ENCODE measurements around the gene CDHR5. TPM values are rescaled to one million over a fixed set of nuclear protein-coding genes. Genes with fewer than 3 reads are reported as not detected.
"Not testable (repeated sequence)": the region's sequence is repeated elsewhere in the genome, so short reads cannot be mapped to it uniquely, and the experiment has no call there.

CDHR5 gene
- total RNA-seq, 1 donor from 2014 or later, result not detected

GRCh38 chr11:650482-650881 lies 25.7 kb upstream of the CDHR5 start:
- Histone ChIP-seq H3K27me3 (ENCODE audit: low read depth) (no peaks in the 10 kb centered on the region), H3K27ac (no peak overlapping the region), H3K4me3 (no peak overlapping the region), H3K36me3 (peaks cover 22% of the 10 kb centered on the region), H3K4me1 (no peaks in the 10 kb centered on the region), H3K9me3 (no peaks in the 10 kb centered on the region)
- intact Hi-C loops (cut with DNase I), result no loop called here
- TF ChIP-seq CTCF (IDR thresholded peaks at IDR 0.05), result no peak
- ATAC-seq (no peak), DNase-seq (no peak)

- ATAC-seq; H3K27ac ChIP-seq; H3K4me3 ChIP-seq; H3K4me1 ChIP-seq; intact Hi-C loops (cut with DNase I); DNase-seq; H3K27me3 ChIP-seq (ENCODE audit: low read depth); H3K9me3 ChIP-seq: not testable (repeated sequence)
- H3K36me3 ChIP-seq, result peaks cover 31% of the 10 kb centered on the region
Measured at GRCh38 chr11:647672-648158, 23.0 kb upstream of the CDHR5 start.

- peaks cover 31% of the 10 kb centered on the region for H3K36me3 ChIP-seq
- no peaks in the 10 kb centered on the region for H3K27me3 ChIP-seq (ENCODE audit: low read depth)
- H3K4me1 ChIP-seq, result no peaks in the 10 kb centered on the region
- no peaks in the 10 kb centered on the region for H3K9me3 ChIP-seq
- H3K27ac ChIP-seq, result no peak overlapping the region
- no peak for DNase-seq
- TF ChIP-seq CTCF (IDR thresholded peaks at IDR 0.05), result no peak
- ATAC-seq, result no peak
- no peak overlapping the region for H3K4me3 ChIP-seq
- intact Hi-C loops (cut with DNase I), result no loop called here
Measured at GRCh38 chr11:646214-646613, 21.5 kb upstream of the CDHR5 start.

GRCh38 chr11:645536-645935 lies 20.8 kb upstream of the CDHR5 start:
- Histone ChIP-seq H3K9me3 (no peaks in the 10 kb centered on the region), H3K4me1 (no peaks in the 10 kb centered on the region), H3K27me3 (ENCODE audit: low read depth) (no peaks in the 10 kb centered on the region), H3K27ac (no peak overlapping the region), H3K36me3 (peaks cover 27% of the 10 kb centered on the region), H3K4me3 (no peak overlapping the region)
- intact Hi-C loops (cut with DNase I), result no loop called here
- TF ChIP-seq CTCF (IDR thresholded peaks at IDR 0.05), result no peak
- DNase-seq (no peak), ATAC-seq (no peak)

GRCh38 chr11:643849-644738 lies 19.3 kb upstream of the CDHR5 start:
- Histone ChIP-seq H3K27me3 (ENCODE audit: low read depth) (peaks cover 2% of the 10 kb centered on the region), H3K36me3 (peaks cover 27% of the 10 kb centered on the region), H3K9me3 (no peaks in the 10 kb centered on the region), H3K4me1 (peaks cover 2% of the 10 kb centered on the region), H3K4me3 (no peak overlapping the region), H3K27ac (no peak overlapping the region)
- no peak for TF ChIP-seq CTCF (IDR thresholded peaks at IDR 0.05)
- ATAC-seq (no peak), DNase-seq (no peak)
- intact Hi-C loops (cut with DNase I), result no loop called here

- H3K4me3 ChIP-seq, result no peak overlapping the region
- no peaks in the 10 kb centered on the region for H3K9me3 ChIP-seq
- H3K4me1 ChIP-seq, result peaks cover 5% of the 10 kb centered on the region
- no peak overlapping the region for H3K27ac ChIP-seq
- DNase-seq, result no peak
- no peak for TF ChIP-seq CTCF (IDR thresholded peaks at IDR 0.05)
- intact Hi-C loops (cut with DNase I), result no loop called here
- peaks cover 9% of the 10 kb centered on the region for H3K27me3 ChIP-seq (ENCODE audit: low read depth)
- no peak for ATAC-seq
- H3K36me3 ChIP-seq, result peaks cover 27% of the 10 kb centered on the region
Measured at GRCh38 chr11:643366-643765, 18.6 kb upstream of the CDHR5 start.
